IMR-90 (cell line): ENCODE measurements around the gene SRSF12. TPM values are rescaled to one million over a fixed set of nuclear protein-coding genes. Genes with fewer than 3 reads are reported as not detected.

Experiments
- ATAC-seq: fragments of 200-7000 bp; cut with Tn5 transposase; 2 replicates; pipeline ENCODE4 v1.9.1; 2020; ENCODE audit warnings: low read depth, mild to moderate bottlenecking, moderate library complexity
- BruUV-seq: library from RNA; stranded (reverse); fragments of 400-500 nt; replicated peaks from 2 replicates; lab custom pipeline; 2021; lab: Mats Ljungman, UMichigan
- CTCF ChIA-PET: fragments of 300-600 bp; formaldehyde crosslinking; extraction: SDS; loops from one replicate; lab custom pipeline; 2021; ENCODE audit warnings: antibody characterized with exemption; lab: Yijun Ruan, JAX
- POLR2A ChIA-PET: fragments of 300-600 bp; sonication (Branson Sonifier 250); formaldehyde crosslinking; loops from one replicate; lab custom pipeline; 2022; ENCODE audit warnings: antibody characterized with exemption; ENCODE audit not compliant: unreplicated experiment; lab: Charles Lee
- DNase-seq: peaks from one replicate; pipeline ENCODE4 v3.0.0; 2013
- H2AFZ ChIP-seq: replicated peaks from 2 replicates; pipeline ENCODE3; 2013; ENCODE audit warnings: low read length, mild to moderate bottlenecking; ENCODE audit not compliant: poor library complexity
- H2AK5ac ChIP-seq: 2 replicates; pipeline ENCODE4 v1.6.1; 2013; ENCODE audit warnings: low read depth, low read length, inconsistent platforms
- H2AK9ac ChIP-seq: replicated peaks from 2 replicates; pipeline ENCODE3; 2013; ENCODE audit warnings: mild to moderate bottlenecking, low read depth, low read length, moderate library complexity; ENCODE audit not compliant: poor library complexity
- H2BK120ac ChIP-seq: 2 replicates; pipeline ENCODE4 v1.6.1; 2013; ENCODE audit warnings: low read depth, low read length, inconsistent platforms
- H2BK15ac ChIP-seq: 3 replicates; pipeline ENCODE4 v1.6.1; 2013; ENCODE audit warnings: low read depth, low read length, inconsistent platforms
- H2BK20ac ChIP-seq: 2 replicates; pipeline ENCODE4 v1.6.1; 2013; ENCODE audit warnings: low read depth, mild to moderate bottlenecking, inconsistent platforms, low read length, moderate library complexity
- H2BK5ac ChIP-seq: 2 replicates; pipeline ENCODE4 v1.6.1; 2013; ENCODE audit warnings: mild to moderate bottlenecking, low read depth, low read length, inconsistent platforms; ENCODE audit not compliant: poor library complexity, severe bottlenecking
- H3K14ac ChIP-seq: replicated peaks from 2 replicates; pipeline ENCODE4 v1.6.1; 2013; ENCODE audit warnings: low read depth, low read length, inconsistent platforms
- H3K18ac ChIP-seq: 2 replicates; pipeline ENCODE4 v1.6.1; 2013; ENCODE audit warnings: low read depth, low read length, control low read depth
- H3K23ac ChIP-seq: 2 replicates; pipeline ENCODE4 v1.6.1; 2013; ENCODE audit warnings: low read depth, low read length, inconsistent platforms
- H3K27ac ChIP-seq: 2 replicates; pipeline ENCODE4 v1.5.1; 2013; ENCODE audit warnings: mild to moderate bottlenecking, control low read depth, low read length; ENCODE audit not compliant: insufficient read depth
- H3K27me3 ChIP-seq: 2 replicates; pipeline ENCODE4 v1.6.1; 2013; ENCODE audit warnings: low read length; ENCODE audit not compliant: control insufficient read depth, insufficient read depth
- H3K36me3 ChIP-seq: 2 replicates; pipeline ENCODE4 v1.6.1; 2013; ENCODE audit warnings: low read length, mixed read lengths; ENCODE audit not compliant: control insufficient read depth, insufficient read depth
- H3K4ac ChIP-seq: 2 replicates; pipeline ENCODE4 v1.6.1; 2013; ENCODE audit warnings: low read depth, low read length, inconsistent platforms
- H3K4me1 ChIP-seq: 2 replicates; pipeline ENCODE4 v1.6.1; 2013; ENCODE audit warnings: low read length, mixed read lengths; ENCODE audit not compliant: control insufficient read depth, insufficient read depth
- H3K4me2 ChIP-seq: 2 replicates; pipeline ENCODE4 v1.6.1; 2013; ENCODE audit warnings: low read depth, mild to moderate bottlenecking, control low read depth, low read length, moderate library complexity
- H3K4me3 ChIP-seq: 2 replicates; pipeline ENCODE4 v1.5.1; 2013; ENCODE audit warnings: low read depth, mild to moderate bottlenecking, control low read depth, low read length, moderate library complexity; ENCODE audit not compliant: insufficient read depth
- H3K56ac ChIP-seq: 2 replicates; pipeline ENCODE4 v1.6.1; 2013; ENCODE audit warnings: low read length, inconsistent platforms; ENCODE audit not compliant: insufficient read depth; ENCODE audit errors: extremely low read depth
- H3K79me1 ChIP-seq, 2 experiments: 2 replicates each; pipeline ENCODE4 v1.6.1; 2013; ENCODE audit warnings: low read length in 2 of 2, inconsistent platforms in 1 of 2, low read depth in 1 of 2
- H3K9ac ChIP-seq: 2 replicates; pipeline ENCODE4 v1.6.1; 2013; ENCODE audit warnings: low read depth, low read length, control low read depth
- H3K9me1 ChIP-seq: 2 replicates; pipeline ENCODE4 v1.6.1; 2013; ENCODE audit warnings: low read length, inconsistent platforms; ENCODE audit not compliant: insufficient read depth
- H3K9me3 ChIP-seq: 2 replicates; pipeline ENCODE4 v1.6.1; 2013; ENCODE audit warnings: low read length; ENCODE audit not compliant: control insufficient read depth, insufficient read depth
- H4K20me1 ChIP-seq: 2 replicates; pipeline ENCODE4 v1.6.1; 2013; ENCODE audit warnings: low read length, inconsistent platforms; ENCODE audit not compliant: insufficient read depth
- H4K5ac ChIP-seq: 2 replicates; pipeline ENCODE4 v1.6.1; 2013; ENCODE audit warnings: mild to moderate bottlenecking, low read depth, low read length, control low read depth
- H4K8ac ChIP-seq, 2 experiments: 2 replicates each; pipeline ENCODE4 v1.6.1; 2013; ENCODE audit warnings: low read depth in 2 of 2, low read length in 2 of 2, control low read depth in 1 of 2, inconsistent platforms in 1 of 2
- H4K91ac ChIP-seq: 2 replicates; pipeline ENCODE4 v1.6.1; 2013; ENCODE audit warnings: low read depth, low read length, inconsistent platforms; ENCODE audit not compliant: insufficient read depth
- BHLHE40 ChIP-seq: fragments of 150-350 bp; IDR thresholded peaks from 2 replicates; pipeline ENCODE4 v1.6.1; 2016; ENCODE audit warnings: mild to moderate bottlenecking, low read depth, low read length
- CEBPB ChIP-seq: IDR thresholded peaks from 2 replicates; pipeline ENCODE4 v1.6.1; 2012; ENCODE audit warnings: low read depth, low read length, improper control_type of control experiment
- CHD1 ChIP-seq: IDR thresholded peaks from 2 replicates; pipeline ENCODE4 v1.6.1; 2012; ENCODE audit warnings: low read depth, low read length, improper control_type of control experiment
- FOS ChIP-seq: fragments of 150-350 bp; IDR thresholded peaks from 2 replicates; pipeline ENCODE4 v1.6.1; 2016; ENCODE audit warnings: low read depth, low read length
- MAFK ChIP-seq: IDR thresholded peaks from 2 replicates; pipeline ENCODE4 v1.6.1; 2012; ENCODE audit warnings: low read depth, low read length, improper control_type of control experiment
- MAZ ChIP-seq: IDR thresholded peaks from 2 replicates; pipeline ENCODE4 v1.6.1; 2012; ENCODE audit warnings: low read depth, mild to moderate bottlenecking, low read length, improper control_type of control experiment, moderate library complexity, borderline replicate concordance
- MXI1 ChIP-seq: IDR thresholded peaks from 2 replicates; pipeline ENCODE4 v1.6.1; 2012; ENCODE audit warnings: low read depth, mild to moderate bottlenecking, low read length, moderate library complexity, borderline replicate concordance
- NFE2L2 ChIP-seq: fragments of 150-350 bp; IDR thresholded peaks from 2 replicates; pipeline ENCODE4 v1.6.1; 2016; ENCODE audit warnings: low read depth, mild to moderate bottlenecking, low read length
- RAD21 ChIP-seq: IDR thresholded peaks from 2 replicates; pipeline ENCODE4 v1.6.1; 2012; ENCODE audit warnings: low read length, improper control_type of control experiment
- RCOR1 ChIP-seq: IDR thresholded peaks from 2 replicates; pipeline ENCODE4 v1.6.1; 2012; ENCODE audit warnings: mild to moderate bottlenecking, low read length, improper control_type of control experiment; ENCODE audit not compliant: insufficient replicate concordance
- RFX5 ChIP-seq: IDR thresholded peaks from 2 replicates; pipeline ENCODE4 v1.8.0; 2012; ENCODE audit warnings: low read depth, mild to moderate bottlenecking, low read length, moderate library complexity
- SMC3 ChIP-seq: fragments of 150-350 bp; IDR thresholded peaks from 2 replicates; pipeline ENCODE4 v1.6.1; 2016; ENCODE audit warnings: low read depth, mild to moderate bottlenecking, antibody characterized with exemption, low read length, moderate library complexity
- WGBS, 2 experiments: methylation state at CpG; one replicate each; pipeline versions ENCODE4 v1.1.5 to v1.1.7; 2013; ENCODE audit warnings: missing lambda C conversion rate in 2 of 2; ENCODE audit not compliant: insufficient read length in 1 of 2; ENCODE audit errors: extremely low coverage in 2 of 2; 5-methylcytosine and 5-hydroxymethylcytosine counted together
- dilution Hi-C: fragments of 300-500 bp; cut with HindIII; formaldehyde crosslinking; loops from one replicate; pipeline ENCODE4 v1.14.3; 2018; ENCODE audit warnings: low sequenced_read_pairs; ENCODE audit not compliant: unreplicated experiment
- in situ Hi-C: fragments of 300-500 bp; cut with MboI; formaldehyde crosslinking; loops from 3 replicates; pipeline ENCODE4 v1.14.3; 2019; ENCODE audit warnings: low sequenced_read_pairs, inconsistent platforms, mixed read lengths
- intact Hi-C: fragments of 100-400 bp; cut with micrococcal nuclease; formaldehyde crosslinking; loops from 2 replicates; pipeline ENCODE4 v1.10.0; 2022
- polyA plus RNA-seq, 3 experiments: library from polyadenylated mRNA; depleted of rRNA; stranded (reverse); fragments of >200 nt; gene quantifications; 2 replicates each; pipeline ENCODE4 v1.2.3, GENCODE V29; 2012; ENCODE audit warnings: low replicate concordance in 1 of 3
- total RNA-seq: library from RNA; depleted of rRNA; stranded (reverse); fragments of >200 nt; gene quantifications from 2 replicates; pipeline ENCODE4 v1.2.3, GENCODE V29; 2012
- TF ChIP-seq, protein P1 (sequence below): conservative IDR thresholded peaks from 2 replicates; pipeline ENCODE4 v1.5.1; 2012; ENCODE audit warnings: mild to moderate bottlenecking, low read depth, low read length, improper control_type of control experiment
- TF ChIP-seq, protein P2 (sequence below): fragments of 150-350 bp; IDR thresholded peaks from 2 replicates; pipeline ENCODE4 v1.6.1; 2016; ENCODE audit warnings: low read depth, mild to moderate bottlenecking, low read length, moderate library complexity, borderline replicate concordance
- TF ChIP-seq, protein P3 (sequence below): fragments of 150-350 bp; IDR thresholded peaks from 2 replicates; pipeline ENCODE4 v1.6.1; 2017; ENCODE audit warnings: mild to moderate bottlenecking, antibody characterized with exemption, low read length, low read depth

SRSF12 gene
- total and polyA plus RNA-seq, 2 of the 4 experiments (the other 2 are of a cell fraction): 0.21 to 0.36 TPM

DNA sequence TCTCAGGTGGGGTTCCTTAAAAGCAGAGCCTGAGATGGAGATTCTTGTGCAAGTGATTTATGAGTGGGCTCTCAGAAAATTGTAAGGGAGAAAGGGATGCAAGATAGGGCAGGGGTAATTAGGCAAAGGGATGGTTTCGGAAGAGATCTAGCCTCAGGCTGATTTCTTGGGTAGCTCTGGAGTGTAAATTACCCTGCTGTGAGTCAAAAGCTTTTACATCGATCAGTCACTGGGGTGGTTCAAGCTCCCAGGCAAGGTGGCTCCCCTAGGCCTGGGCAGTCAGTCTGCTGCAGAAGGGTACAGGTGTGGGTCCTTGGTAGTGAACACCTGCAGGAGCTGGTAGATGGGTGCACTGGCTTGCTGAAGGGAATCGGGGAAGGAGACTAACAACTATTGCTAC lies 16.9 kb upstream of the SRSF12 start:
- Histone ChIP-seq H4K20me1 (no peaks in the 10 kb centered on the region), H3K4ac (no peak overlapping the region), H2BK15ac (no peak overlapping the region), H4K91ac (no peak overlapping the region), H4K5ac (no peak overlapping the region), H2AFZ (no peak overlapping the region), H3K27ac (no peak overlapping the region), H3K4me3 (no peak overlapping the region), H4K8ac (no peak overlapping the region), H3K27me3 (no peaks in the 10 kb centered on the region), H3K9me3 (no peaks in the 10 kb centered on the region), H3K4me1 (peaks cover 5% of the 10 kb centered on the region), H2AK9ac (no peak overlapping the region), H3K9me1 (no peaks in the 10 kb centered on the region), H3K56ac (no peak overlapping the region), H2AK5ac (no peak overlapping the region), H3K4me2 (no peak overlapping the region), H2BK20ac (no peak overlapping the region), H3K9ac (no peak overlapping the region), H2BK120ac (no peak overlapping the region), H3K79me1 (no peaks in the 10 kb centered on the region), H3K18ac (no peak overlapping the region), H3K23ac (no peak overlapping the region), H3K36me3 (no peaks in the 10 kb centered on the region), H2BK5ac (no peak overlapping the region), H3K14ac (no peak overlapping the region)
- in situ Hi-C loops: loop anchor here (25.0 kb wide), 1 partner anchor 228 kb away; the partner anchor contains the start of gene UBE2J1
- no TSS peak for BruUV-seq
- TF ChIP-seq RAD21: no peak
- TF ChIP-seq FOS: no peak
- TF ChIP-seq MAFK: no peak
- TF ChIP-seq SMC3: no peak
- no peak for TF ChIP-seq RFX5
- no peak for TF ChIP-seq BHLHE40
- TF ChIP-seq, protein P1, sequence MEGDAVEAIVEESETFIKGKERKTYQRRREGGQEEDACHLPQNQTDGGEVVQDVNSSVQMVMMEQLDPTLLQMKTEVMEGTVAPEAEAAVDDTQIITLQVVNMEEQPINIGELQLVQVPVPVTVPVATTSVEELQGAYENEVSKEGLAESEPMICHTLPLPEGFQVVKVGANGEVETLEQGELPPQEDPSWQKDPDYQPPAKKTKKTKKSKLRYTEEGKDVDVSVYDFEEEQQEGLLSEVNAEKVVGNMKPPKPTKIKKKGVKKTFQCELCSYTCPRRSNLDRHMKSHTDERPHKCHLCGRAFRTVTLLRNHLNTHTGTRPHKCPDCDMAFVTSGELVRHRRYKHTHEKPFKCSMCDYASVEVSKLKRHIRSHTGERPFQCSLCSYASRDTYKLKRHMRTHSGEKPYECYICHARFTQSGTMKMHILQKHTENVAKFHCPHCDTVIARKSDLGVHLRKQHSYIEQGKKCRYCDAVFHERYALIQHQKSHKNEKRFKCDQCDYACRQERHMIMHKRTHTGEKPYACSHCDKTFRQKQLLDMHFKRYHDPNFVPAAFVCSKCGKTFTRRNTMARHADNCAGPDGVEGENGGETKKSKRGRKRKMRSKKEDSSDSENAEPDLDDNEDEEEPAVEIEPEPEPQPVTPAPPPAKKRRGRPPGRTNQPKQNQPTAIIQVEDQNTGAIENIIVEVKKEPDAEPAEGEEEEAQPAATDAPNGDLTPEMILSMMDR: no peak
- TF ChIP-seq, protein P2, sequence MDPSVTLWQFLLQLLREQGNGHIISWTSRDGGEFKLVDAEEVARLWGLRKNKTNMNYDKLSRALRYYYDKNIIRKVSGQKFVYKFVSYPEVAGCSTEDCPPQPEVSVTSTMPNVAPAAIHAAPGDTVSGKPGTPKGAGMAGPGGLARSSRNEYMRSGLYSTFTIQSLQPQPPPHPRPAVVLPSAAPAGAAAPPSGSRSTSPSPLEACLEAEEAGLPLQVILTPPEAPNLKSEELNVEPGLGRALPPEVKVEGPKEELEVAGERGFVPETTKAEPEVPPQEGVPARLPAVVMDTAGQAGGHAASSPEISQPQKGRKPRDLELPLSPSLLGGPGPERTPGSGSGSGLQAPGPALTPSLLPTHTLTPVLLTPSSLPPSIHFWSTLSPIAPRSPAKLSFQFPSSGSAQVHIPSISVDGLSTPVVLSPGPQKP: no peak
- TF ChIP-seq NFE2L2: no peak
- TF ChIP-seq, protein P3, sequence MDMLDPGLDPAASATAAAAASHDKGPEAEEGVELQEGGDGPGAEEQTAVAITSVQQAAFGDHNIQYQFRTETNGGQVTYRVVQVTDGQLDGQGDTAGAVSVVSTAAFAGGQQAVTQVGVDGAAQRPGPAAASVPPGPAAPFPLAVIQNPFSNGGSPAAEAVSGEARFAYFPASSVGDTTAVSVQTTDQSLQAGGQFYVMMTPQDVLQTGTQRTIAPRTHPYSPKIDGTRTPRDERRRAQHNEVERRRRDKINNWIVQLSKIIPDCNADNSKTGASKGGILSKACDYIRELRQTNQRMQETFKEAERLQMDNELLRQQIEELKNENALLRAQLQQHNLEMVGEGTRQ: no peak
- no peak for TF ChIP-seq RCOR1
- no peak for TF ChIP-seq CHD1
- no peak for TF ChIP-seq MAZ
- TF ChIP-seq MXI1: no peak
- TF ChIP-seq CEBPB: no peak
- intact Hi-C loops: no loop called here
- WGBS, 2 experiments: no CpG with 5 or more reads among the region's 3 CpGs
- dilution Hi-C loops: no loop called here
- no peak for DNase-seq
- ATAC-seq: no peak
- ChIA-PET POLR2A (no interaction called here), CTCF (no interaction called here)
